CD4-positive, alpha-beta T cell (primary cell): ENCODE data around the gene TEX22. TPM values are rescaled to one million over a fixed set of nuclear protein-coding genes. Genes with fewer than 3 reads are reported as not detected.

Experiments used
- ATAC-seq: fragments of 200-7000 bp; cut with Tn5 transposase; one replicate; pipeline ENCODE4 v1.10.0; 2022; ENCODE audit warnings: mild to moderate bottlenecking; ENCODE audit not compliant: poor library complexity
- CTCF ChIA-PET: fragments of 350-600 bp; sonication (Branson Sonifier 250); formaldehyde crosslinking; loops from one replicate; lab custom pipeline; 2021; ENCODE audit warnings: antibody characterized with exemption, inconsistent platforms; lab: Charles Lee
- POLR2A ChIA-PET: fragments of 350-600 bp; sonication (Branson Sonifier 250); formaldehyde crosslinking; loops from one replicate; lab custom pipeline; 2021; ENCODE audit warnings: antibody characterized with exemption, inconsistent platforms; lab: Charles Lee
- DNase-seq, 14 experiments: peaks; one replicate each; pipeline ENCODE4 v3.0.0-alpha.2; 2013 to 2020; ENCODE audit warnings: mixed read lengths in 2 of 14
- H3K27ac ChIP-seq, 2 donors: one replicate each; pipeline versions ENCODE4 v1.5.1 to v1.7.0; 2013; ENCODE audit warnings: low read length in 2 of 2, low read depth in 1 of 2, mild to moderate bottlenecking in 1 of 2
- H3K27me3 ChIP-seq, 2 experiments: 1 replicate in 1 of 2; 2 replicates in 1 of 2; pipeline versions ENCODE4 v1.6.1 to v1.7.0; 2013; ENCODE audit warnings: low read length in 2 of 2, control low read depth in 1 of 2, mild to moderate bottlenecking in 1 of 2, moderate library complexity in 1 of 2; ENCODE audit not compliant: insufficient read depth in 2 of 2, control insufficient read depth in 1 of 2
- H3K36me3 ChIP-seq: one replicate; pipeline ENCODE4 v1.6.1; 2013; ENCODE audit warnings: low read length, control low read depth; ENCODE audit not compliant: insufficient read depth
- H3K4me1 ChIP-seq: one replicate; pipeline ENCODE4 v1.6.1; 2013; ENCODE audit warnings: low read length, control low read depth; ENCODE audit not compliant: insufficient read depth
- H3K4me3 ChIP-seq: one replicate; pipeline ENCODE4 v1.5.1; 2013; ENCODE audit warnings: mild to moderate bottlenecking, low read length, moderate library complexity
- H3K9me3 ChIP-seq, 2 experiments: 1 replicate in 1 of 2; 2 replicates in 1 of 2; pipeline versions ENCODE4 v1.6.1 to v1.7.0; 2013; ENCODE audit warnings: low read length in 2 of 2, mild to moderate bottlenecking in 2 of 2, control low read depth in 1 of 2, moderate library complexity in 1 of 2; ENCODE audit not compliant: control insufficient read depth in 1 of 2, insufficient read depth in 1 of 2
- H3K27ac Mint-ChIP-seq: one replicate; pipeline ENCODE4 v1.8.0; 2020; ENCODE audit warnings: mixed read lengths
- H3K27me3 Mint-ChIP-seq: one replicate; pipeline ENCODE4 v1.8.0; 2021; ENCODE audit warnings: mixed read lengths
- H3K36me3 Mint-ChIP-seq: one replicate; pipeline ENCODE4 v1.8.0; 2021; ENCODE audit warnings: low read depth, mixed read lengths
- H3K4me1 Mint-ChIP-seq: one replicate; pipeline ENCODE4 v1.8.0; 2021; ENCODE audit warnings: low read depth, mixed read lengths
- H3K4me3 Mint-ChIP-seq: one replicate; pipeline ENCODE4 v1.8.0; 2020; ENCODE audit warnings: mild to moderate bottlenecking, mixed read lengths
- H3K9me3 Mint-ChIP-seq: one replicate; pipeline ENCODE4 v1.8.0; 2020; ENCODE audit warnings: mixed read lengths
- intact Hi-C, 2 experiments: fragments of 100-400 bp; cut with DNase I in 1 of 2; cut with micrococcal nuclease in 1 of 2; formaldehyde crosslinking; loops; one replicate each; pipeline versions ENCODE4 v1.15.1 to v1.9.0; 2023 to 2025; cut with DNase I, micrococcal nuclease
- total RNA-seq, 174 experiments: library from RNA in 2 of 174; stranded (reverse) in 2 of 174; gene quantifications; one replicate each; pipeline ENCODE4 v1.2.3 and lab custom pipeline; 2021 to 2026
- TF ChIP-seq, protein P1 (sequence below): fragments of 200-600 bp; IDR thresholded peaks from one replicate; pipeline ENCODE4 v1.8.0; 2022; ENCODE audit warnings: antibody characterized with exemption, mild to moderate bottlenecking

TEX22 gene
- total RNA-seq, 2 experiments from 2014 or later, result 1.3 to 2.8 TPM

DNA sequence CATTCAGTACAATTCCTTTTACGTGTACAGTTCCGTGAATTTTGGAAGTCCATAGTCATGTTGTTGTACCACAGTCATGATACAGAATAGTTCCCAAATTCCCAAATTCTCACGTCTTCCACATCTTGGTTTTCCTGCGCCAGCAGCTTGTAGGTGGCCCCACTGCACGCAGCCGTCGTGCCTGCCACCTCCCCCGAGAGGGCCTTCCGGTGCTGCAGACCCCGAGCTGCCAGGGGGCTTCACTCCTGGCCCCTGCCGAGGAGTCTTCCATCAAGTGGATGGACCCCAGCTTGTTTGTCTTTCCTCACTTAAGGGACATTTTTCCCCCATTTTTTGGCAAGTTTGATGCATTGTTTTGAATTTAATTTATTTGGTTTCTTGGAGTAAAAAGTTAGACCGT is 38.1 kb downstream of the TEX22 start:
- TF ChIP-seq, protein P1, sequence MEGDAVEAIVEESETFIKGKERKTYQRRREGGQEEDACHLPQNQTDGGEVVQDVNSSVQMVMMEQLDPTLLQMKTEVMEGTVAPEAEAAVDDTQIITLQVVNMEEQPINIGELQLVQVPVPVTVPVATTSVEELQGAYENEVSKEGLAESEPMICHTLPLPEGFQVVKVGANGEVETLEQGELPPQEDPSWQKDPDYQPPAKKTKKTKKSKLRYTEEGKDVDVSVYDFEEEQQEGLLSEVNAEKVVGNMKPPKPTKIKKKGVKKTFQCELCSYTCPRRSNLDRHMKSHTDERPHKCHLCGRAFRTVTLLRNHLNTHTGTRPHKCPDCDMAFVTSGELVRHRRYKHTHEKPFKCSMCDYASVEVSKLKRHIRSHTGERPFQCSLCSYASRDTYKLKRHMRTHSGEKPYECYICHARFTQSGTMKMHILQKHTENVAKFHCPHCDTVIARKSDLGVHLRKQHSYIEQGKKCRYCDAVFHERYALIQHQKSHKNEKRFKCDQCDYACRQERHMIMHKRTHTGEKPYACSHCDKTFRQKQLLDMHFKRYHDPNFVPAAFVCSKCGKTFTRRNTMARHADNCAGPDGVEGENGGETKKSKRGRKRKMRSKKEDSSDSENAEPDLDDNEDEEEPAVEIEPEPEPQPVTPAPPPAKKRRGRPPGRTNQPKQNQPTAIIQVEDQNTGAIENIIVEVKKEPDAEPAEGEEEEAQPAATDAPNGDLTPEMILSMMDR, result no peak
- no peak overlapping the region for H3K27ac Mint-ChIP-seq
- POLR2A ChIA-PET, result interaction anchor here (0.6 kb wide), 1 partner anchor 120 kb away, joined by 3 read pairs; no protein-coding TSS in a partner anchor

GRCh38 chr14:105436891-105437722 is 38.8 kb downstream of the TEX22 start:
- peaks cover 15% of the 10 kb centered on the region for H3K4me1 Mint-ChIP-seq
- TF ChIP-seq, protein P1, result no peak
- ChIA-PET POLR2A (interaction anchor here (0.6 kb wide), 1 partner anchor 120 kb away, joined by 3 read pairs; no protein-coding TSS in a partner anchor), CTCF (no interaction called here)
- H3K27ac Mint-ChIP-seq, result no peak overlapping the region
- no peaks in the 10 kb centered on the region for H3K27me3 Mint-ChIP-seq
- H3K4me3 Mint-ChIP-seq, result no peak overlapping the region
- peaks cover 8% of the 10 kb centered on the region for H3K36me3 ChIP-seq
- H3K27ac ChIP-seq, result no peak overlapping the region
- H3K4me3 ChIP-seq, result no peak overlapping the region
- no peaks in the 10 kb centered on the region for H3K9me3 ChIP-seq
- intact Hi-C loops, result no loop called here
- H3K9me3 Mint-ChIP-seq, result no peaks in the 10 kb centered on the region
- peaks cover 5% of the 10 kb centered on the region for H3K36me3 Mint-ChIP-seq
- H3K27me3 ChIP-seq, result no peaks in the 10 kb centered on the region
- ATAC-seq (no peak), DNase-seq (no peak)
- peaks cover 13% of the 10 kb centered on the region for H3K4me1 ChIP-seq

More for the DNA sequence above, 38.1 kb downstream of the TEX22 start:
- Histone ChIP-seq H3K36me3 (peaks cover 8% of the 10 kb centered on the region), H3K27me3 (no peaks in the 10 kb centered on the region), H3K27ac (no peak overlapping the region), H3K4me1 (peaks cover 13% of the 10 kb centered on the region), H3K9me3 (peaks cover 0 to 4% of the 10 kb centered on the region in 2 experiments), H3K4me3 (no peak overlapping the region)
- ATAC-seq (no peak), DNase-seq (no peak)
- Mint-ChIP-seq H3K27me3 (no peaks in the 10 kb centered on the region), H3K9me3 (no peaks in the 10 kb centered on the region), H3K36me3 (no peaks in the 10 kb centered on the region), H3K4me3 (no peak overlapping the region), H3K4me1 (peaks cover 15% of the 10 kb centered on the region)
- CTCF ChIA-PET, result no interaction called here
- intact Hi-C loops, result no loop called here

DNA sequence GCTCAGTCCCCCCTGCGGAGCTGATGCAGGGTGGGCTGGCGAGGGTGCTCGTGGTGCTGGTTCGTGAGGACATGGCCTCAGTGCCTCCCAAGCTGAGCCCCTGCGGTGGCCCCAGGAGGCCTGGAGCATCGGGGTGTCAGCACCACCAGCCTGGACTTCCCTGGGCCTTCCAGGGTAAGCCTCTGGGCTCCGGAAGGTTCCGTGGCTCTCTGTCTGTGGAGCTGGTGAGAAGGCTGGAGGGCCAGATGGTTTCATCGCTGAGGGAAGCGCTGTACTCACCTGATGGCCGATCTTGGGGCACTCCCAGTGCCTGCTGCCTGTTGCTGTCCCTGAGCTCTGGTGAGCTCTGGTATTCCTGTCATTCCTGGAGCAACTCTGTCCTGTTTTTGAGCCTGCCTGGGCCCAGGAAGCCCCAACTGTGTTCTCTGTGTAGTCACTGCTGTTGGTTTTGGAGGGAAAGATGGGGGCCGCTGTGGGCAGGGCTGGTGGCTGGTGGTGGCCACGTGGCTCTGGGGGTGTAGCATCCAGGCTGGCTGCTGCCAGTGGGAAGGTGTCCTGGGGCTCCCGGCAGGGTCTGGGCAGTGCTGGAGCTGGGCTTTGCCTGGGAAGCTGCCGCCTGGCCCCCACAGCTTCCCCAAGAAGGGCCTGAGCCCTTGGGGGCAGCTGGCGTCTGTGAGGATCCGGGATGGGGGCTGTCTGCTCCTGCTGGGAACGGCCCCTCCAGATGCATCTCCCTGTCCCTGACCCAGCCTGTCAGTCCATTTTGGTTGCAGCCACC is 39.6 kb downstream of the TEX22 start:
- ChIA-PET CTCF (interaction anchor here (0.6 kb wide), 1 partner anchor 91 kb away, joined by 3 read pairs; no protein-coding TSS in a partner anchor), POLR2A (interaction anchor here (0.9 kb wide), 1 partner anchor 10 kb away, joined by 3 read pairs; no protein-coding TSS in a partner anchor)

More for the DNA sequence above, 39.6 kb downstream of the TEX22 start:
- H3K36me3 ChIP-seq, result peaks cover 8% of the 10 kb centered on the region
- no peaks in the 10 kb centered on the region for H3K9me3 ChIP-seq
- ATAC-seq (no peak), DNase-seq (no peak)
- no peaks in the 10 kb centered on the region for H3K27me3 Mint-ChIP-seq
- H3K4me1 Mint-ChIP-seq, result peaks cover 15% of the 10 kb centered on the region
- peaks cover 9% of the 10 kb centered on the region for H3K36me3 Mint-ChIP-seq
- H3K4me3 Mint-ChIP-seq, result no peak overlapping the region
- no peak overlapping the region for H3K27ac ChIP-seq
- intact Hi-C loops, result no loop called here
- H3K27me3 ChIP-seq, result no peaks in the 10 kb centered on the region
- peaks cover 13% of the 10 kb centered on the region for H3K4me1 ChIP-seq
- no peak overlapping the region for H3K4me3 ChIP-seq
- H3K9me3 Mint-ChIP-seq, result no peaks in the 10 kb centered on the region
- no peak overlapping the region for H3K27ac Mint-ChIP-seq
- TF ChIP-seq, protein P1, result no peak
